Stimulated activated naive CD8-positive, alpha-beta T cell treated with anti-CD3 and anti-CD28 coated beads, Interleukin-15, Interleukin-2, amounts not matched to agents 100 U/mL and 50 U/mL, for 24 hours (primary cell): ENCODE measurements around the gene ASPSCR1.
"Not testable (repeated sequence)": the region's sequence is repeated elsewhere in the genome, so short reads cannot be mapped to it uniquely, and the experiment has no call there.

ENCODE experiments used
- ATAC-seq: fragments of 150-1000 bp; cut with Tn5 transposase; one replicate; pipeline ENCODE4 v1.10.0; 2021
- DNase-seq: peaks from one replicate; pipeline ENCODE4 v3.0.0; 2021

ASPSCR1 gene

DNA sequence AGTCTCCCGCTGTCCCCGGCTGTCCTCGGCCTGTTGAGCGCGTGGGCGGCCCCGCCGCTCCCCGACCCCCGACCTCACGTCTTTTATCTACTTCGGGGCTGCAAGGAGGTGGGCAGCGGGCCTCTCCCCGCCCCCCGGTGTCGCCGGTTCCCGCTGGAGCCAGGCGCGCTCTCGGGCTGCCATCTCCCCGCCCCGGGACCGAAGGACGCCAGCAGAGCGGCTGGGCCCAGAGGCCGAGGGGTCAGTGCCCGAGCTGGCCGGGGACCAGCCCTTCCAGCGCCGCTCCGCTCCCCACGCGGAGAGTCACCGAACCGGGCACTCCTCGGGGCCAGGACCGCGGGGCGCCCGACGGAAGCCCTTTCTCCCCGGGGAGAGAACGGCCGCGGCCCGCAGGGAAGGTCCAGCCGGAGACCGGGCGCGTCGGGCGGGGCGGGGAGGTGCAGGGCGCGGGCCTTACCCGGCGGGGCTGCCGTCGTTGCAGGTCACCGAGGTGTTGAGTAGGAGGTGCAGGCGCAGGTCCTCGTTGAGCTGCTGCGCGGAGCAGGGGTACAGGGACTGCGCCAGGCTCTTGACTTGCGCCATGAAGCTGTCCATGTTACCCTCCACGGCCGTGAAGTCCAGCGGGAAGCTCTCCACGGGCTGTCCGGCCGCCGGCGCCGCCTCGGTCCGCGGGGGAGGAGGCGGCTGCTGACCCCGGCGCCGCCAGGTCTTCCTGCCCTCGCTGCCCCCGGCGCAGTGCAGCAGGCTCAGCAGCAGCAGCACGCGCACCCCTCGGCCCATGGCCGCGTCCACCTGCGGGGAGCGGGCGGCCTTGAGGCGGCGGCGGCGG lies 17.1 kb upstream of the ASPSCR1 start:
- no peak for DNase-seq
- no peak for ATAC-seq

DNA sequence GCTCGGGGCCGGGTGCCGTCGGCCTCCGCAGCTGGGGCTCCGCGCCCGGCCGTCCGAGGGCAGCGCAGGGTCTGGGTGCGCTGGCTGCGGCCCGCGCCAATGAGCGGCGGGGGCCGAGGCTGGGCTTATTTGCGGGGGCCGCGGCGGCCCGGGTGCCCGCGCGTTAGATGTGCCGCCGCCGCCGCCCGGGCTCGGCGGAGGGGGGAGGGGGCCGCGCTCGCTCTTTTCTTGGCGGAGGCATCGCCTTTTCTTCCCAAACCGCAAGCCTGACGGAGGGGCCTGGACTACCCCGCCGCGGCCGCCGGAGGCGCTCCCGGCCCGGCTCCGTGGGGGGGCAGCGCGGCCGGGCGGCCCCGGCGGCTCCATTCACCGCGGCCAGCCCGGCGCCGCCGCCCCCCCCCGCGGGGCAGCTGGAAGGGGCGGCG lies 16.3 kb upstream of the ASPSCR1 start, which contains the start of gene NOTUM:
Gene NOTUM (minus strand): TSS at position 101 of the 425 bp plus-strand sequence. CDS start 278 bp downstream, outside the sequence.
- ATAC-seq = no peak
- DNase-seq = no peak

DNA sequence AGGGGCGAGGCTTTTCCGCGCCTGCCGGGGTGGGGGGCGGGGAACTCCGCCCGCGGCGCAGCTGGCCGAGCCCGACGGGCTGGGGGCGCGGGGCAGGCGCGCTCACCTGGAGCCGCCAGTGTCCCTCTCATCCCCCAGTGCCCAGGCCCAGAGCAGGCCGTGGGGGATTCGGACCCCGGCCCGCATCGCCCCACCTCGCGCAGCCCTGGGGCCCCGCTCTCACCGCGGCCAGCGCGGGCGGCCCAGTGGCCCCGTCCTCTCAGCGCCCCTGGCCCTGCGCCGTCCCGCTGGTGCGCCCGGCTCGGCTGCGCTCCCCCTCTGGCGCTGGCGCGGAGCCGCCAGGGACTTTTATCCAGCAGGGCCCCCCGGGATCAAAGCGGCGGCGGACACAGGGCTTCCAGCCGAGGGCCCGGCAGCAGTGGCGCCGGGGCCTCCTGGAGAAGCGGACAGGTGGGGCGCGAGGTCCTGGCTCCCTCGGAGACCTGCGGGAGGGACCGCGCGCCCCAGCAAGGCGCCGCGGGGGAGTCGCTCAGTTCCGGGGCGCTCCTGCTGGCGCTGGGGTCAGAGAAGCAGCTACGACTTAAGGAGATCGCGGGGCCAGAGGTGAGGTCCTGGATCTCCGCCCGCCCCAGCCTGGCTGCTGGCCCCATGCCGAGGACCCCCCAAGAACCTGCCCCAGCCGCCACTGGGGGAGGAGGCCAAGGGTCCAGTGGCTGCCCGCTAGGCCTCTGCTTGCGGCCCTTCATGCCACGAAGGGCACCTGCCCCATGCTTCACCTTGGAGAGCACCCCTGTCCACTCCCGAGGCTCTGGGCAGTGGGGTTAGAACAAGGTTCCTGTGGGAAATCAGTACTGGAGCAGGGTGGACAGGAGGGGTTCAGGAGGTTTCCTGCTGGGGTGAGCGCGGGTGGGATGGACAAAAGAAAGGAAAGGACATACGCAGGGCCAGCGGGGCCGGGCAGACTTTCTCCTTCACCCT lies 15.6 kb upstream of the ASPSCR1 start:
- no peak for ATAC-seq

DNA sequence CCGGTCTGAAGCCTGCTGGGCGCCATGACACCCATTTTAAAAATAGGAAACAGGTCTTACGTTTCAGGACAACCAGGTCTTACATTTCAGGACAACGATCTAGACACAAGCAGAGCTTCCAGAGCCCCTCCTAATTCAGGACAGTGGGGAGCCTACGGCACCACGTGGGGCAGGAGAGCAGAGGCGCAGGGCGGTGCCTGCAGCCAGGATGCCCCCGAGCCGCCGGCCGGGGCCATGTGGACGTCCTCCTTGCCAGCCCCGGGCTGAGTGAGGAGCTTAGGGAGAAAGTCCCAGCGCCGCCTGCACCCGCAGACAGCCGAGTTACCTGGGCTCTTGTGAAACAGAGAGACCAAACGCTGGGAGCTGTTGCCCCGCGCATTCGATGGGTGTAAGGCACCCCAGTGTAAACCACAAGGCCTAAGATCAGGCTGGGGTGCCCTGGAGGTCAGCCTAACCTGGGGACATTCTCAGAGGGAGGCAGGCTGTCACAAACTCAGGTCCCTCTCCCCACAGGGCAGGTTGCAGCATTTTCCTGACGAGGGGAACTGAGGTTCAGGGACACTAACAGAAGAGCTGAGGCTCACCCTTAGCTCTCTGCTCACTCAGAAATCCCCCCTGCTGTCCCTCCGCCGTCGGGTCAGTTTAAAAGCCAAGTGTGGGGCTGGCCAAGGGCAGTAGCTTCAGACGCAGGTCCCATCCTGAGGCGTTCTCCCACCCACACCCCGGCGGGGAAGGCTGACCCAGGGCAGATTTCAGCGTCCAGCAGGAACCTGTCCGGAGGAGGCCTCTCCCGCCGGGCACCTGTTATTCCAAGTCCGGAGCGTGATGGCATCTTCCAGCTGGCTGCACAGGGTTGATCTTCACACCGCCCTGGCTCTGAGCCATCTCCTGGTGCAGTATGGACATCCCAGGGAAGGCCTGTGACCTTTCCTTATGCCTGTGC lies 14.7 kb upstream of the ASPSCR1 start:
- no peak for ATAC-seq
- DNase-seq = no peak

More for the DNA sequence above, 15.6 kb upstream of the ASPSCR1 start:
- DNase-seq = no peak

DNA sequence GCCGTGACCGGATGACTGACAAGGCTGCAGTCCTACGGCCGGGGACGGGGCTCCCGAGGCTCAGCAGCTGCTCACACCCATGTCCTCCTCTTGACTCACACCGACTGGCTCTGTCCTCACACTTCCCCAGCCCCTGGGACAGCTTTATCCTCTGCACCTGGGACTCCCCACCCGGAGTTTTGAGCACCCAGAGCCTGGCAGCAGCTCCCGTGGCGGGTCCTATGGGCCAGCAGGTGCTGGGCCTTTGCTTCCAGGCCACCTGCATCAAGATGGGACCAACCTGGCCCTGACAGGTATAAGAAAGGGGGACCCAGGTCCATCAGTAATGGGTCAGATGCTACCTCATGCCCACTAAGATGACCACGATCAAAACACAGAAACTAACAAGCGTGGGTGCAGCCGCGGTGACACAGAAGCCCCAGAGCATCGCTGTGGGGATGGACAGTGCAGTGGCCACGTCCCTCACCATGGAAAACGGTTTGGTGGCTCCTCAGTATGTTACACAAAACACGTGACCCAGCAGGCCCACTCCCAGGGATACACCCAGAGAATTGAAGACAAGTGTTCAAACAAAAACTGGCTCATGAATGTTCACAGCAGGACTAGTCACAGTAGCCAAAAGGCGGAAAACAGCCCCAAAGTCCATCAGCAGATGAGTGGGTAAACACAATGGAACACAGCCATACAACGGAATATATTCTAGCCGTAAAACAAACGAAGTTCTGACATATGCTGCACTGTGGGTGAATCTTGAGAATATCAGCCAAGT lies 13.2 kb upstream of the ASPSCR1 start:
- no peak for ATAC-seq
- DNase-seq = no peak

DNA sequence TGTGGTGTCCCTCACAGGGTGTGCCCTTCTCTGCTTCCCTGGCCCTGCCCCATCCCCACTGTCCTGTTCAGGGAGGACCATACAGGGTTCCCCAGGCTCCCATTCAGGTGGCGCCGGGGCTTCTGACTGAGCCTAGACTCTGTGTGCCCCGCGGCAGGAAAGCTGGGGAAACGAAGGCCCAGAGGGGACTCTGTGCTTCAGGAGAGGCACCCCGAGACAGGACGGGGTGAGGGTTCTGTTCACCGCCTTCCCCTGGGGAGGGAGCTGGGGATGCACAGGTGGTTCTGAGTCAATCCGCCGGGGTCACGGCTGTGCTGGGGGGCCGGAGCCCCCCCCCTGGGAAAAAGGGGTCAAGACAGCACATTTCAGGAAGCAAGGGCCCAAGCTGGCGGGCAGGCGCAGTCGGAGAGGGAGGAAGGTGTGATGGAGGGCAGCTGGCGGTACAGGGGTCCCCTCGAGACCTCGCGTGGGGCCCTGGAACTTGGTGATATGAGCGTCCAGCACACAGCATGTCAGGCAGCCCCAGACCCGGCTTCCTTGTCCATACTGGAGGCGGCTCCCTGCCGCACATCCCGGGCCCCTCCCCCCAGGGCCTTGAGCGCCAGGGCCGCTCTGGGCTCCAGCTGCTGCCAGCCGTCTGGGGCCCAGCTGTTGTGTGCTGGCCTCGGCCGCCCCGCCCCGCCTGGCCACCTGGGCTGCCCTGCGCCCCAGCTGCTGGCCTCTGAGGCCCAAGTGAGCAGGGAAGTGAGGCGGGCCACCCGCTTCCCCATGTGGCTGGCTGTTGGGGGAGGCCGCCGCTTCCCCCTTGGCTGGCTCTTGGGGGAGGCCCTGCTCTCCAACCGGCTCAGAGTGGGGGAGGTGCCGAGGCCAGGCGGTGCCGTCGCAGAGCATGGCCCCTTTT lies 10.8 kb upstream of the ASPSCR1 start:
- ATAC-seq (no peak), DNase-seq (no peak)

DNA sequence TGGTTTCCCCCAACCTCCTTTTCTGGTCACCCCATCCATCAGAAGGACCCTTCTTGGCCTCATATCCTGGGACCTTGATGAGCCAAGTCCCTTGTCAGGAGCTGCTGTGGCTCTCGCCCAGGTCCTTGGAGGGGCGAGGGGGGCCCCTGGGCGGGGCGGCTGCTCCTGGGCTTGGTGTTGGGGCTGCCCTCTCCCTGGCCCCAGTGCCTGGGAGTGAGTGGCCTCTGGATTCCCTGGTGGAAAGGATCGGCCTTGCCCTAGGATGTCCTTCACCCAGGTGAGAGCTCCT lies 10.2 kb upstream of the ASPSCR1 start:
- DNase-seq (no peak), ATAC-seq (no peak)

DNA sequence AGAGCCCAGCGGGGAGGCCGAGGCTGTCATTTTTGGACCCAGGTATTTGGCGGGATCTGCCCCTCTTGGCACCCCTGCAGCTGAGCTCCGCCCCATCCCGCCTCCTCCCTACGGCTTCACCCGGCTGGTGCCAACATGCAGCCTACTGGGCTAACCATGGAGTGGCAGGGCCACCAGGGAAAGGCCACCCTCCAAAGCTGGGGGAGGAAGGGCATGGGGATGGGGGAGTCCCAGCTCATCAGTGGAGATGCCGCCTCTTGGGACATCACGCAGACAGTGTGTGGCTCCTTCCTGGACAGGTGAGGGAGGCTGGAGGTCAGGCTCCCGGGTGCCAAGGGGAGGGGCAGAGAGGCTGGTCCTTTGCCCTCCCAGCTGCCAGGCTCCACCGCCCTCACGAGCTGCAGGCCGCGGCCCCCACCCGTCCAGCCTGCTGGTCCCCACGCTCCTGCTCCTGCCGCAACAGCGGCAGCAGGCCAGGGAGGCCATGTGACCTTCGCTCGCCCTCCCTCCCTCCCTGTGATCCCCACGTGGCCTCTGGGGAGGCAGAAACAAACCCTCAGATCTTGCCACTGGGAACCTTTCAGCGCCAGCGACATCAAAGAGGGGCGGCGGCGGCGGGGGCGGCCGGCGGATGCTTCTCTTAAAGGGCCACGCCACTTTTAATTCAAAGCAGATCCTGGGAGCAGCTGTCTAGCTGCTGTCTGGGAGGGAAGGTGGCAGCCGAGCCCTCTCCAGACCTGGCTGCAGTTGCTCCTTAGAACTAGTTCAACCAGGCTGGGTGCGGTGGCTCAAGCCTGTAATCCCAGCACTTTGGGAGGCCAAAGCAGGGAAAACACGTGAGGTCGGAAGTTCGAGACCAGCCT lies 9.7 kb upstream of the ASPSCR1 start:
- ATAC-seq (peak; percentile 94), DNase-seq (peak; percentile 90)

DNA sequence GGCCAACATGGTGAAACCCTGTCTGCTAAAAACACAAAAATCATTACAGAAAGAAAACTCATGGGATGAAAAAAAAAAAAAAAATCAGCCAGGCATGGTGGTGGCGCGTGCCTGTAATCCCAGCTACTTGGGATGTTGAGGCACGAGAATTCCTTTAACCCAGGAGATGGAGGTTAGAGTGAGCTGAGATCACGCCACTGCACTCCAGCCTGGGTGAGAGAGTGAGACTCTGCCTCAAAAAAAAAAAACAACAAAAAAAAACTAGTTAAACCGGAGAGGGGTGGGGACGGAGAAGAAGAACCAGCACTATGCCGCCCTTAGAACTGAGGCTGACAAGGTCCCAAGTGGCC lies 9.1 kb upstream of the ASPSCR1 start:
- ATAC-seq = no peak
- DNase-seq = no peak

DNA sequence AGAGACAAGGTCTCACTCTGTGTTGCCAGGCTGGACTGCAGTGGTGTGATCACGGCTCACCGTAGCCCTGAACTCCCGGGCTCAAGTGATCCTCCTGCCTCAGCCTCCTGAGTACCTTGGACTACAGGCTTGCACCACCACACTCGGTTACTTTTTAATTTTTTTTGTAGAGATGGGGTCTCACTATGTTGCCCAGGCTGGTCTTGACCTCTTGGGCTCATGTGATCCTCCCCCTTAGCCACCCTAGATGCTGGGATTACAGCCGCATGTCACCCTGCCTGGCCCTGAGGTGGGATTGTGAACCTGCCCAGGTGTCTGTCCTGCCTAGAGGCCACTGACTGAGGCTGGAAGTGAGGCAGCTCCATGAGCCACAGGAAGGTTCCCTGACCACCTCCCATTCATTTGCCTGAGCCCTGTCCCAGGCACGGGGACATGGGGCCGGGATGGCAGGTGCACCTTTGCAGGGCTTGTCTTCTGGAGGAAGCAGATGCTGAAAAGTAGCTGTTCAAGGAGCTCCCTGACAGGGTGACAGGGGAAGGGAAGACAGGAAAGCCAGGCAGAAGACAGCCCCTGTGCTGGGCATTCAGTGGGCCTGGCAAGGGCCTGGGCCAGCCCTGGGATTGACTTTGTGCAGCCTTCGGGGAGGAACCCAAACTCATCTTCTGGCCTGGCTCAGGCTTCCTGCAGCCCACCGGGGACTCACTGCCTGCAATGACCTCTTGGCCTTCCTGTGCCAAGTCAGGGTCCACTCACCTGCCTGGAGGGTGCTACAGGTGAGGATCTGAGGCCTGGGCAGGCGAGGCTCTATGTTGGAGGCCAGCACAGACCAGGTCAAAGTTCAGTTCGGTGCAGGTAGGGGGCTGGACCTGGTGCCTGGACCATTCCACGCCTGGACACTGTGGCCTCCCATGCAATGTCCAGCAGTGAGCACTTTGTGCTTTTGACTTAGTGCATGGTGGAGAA lies 8.3 kb upstream of the ASPSCR1 start:
- no peak for ATAC-seq
- DNase-seq = no peak

DNA sequence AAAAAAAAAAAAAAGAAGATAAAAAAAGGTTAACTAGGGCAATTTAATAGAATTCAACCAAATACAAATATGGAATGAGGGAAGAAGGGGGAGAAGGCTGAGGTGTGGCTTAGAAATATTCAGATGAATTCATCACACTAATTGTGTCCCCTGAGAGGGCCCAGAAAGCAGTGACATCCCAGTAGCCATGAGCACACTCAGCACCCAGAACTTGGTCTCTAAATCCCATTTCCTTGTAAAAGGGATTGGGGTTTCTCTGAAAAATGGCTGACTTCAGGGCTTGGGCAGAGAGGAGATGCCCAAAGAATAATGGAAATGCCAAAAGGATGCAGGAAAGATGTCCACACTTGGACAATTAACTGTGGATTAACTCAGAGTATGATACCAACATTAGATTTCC lies 4.0 kb upstream of the ASPSCR1 start:
- ATAC-seq (no peak), DNase-seq (no peak)

DNA sequence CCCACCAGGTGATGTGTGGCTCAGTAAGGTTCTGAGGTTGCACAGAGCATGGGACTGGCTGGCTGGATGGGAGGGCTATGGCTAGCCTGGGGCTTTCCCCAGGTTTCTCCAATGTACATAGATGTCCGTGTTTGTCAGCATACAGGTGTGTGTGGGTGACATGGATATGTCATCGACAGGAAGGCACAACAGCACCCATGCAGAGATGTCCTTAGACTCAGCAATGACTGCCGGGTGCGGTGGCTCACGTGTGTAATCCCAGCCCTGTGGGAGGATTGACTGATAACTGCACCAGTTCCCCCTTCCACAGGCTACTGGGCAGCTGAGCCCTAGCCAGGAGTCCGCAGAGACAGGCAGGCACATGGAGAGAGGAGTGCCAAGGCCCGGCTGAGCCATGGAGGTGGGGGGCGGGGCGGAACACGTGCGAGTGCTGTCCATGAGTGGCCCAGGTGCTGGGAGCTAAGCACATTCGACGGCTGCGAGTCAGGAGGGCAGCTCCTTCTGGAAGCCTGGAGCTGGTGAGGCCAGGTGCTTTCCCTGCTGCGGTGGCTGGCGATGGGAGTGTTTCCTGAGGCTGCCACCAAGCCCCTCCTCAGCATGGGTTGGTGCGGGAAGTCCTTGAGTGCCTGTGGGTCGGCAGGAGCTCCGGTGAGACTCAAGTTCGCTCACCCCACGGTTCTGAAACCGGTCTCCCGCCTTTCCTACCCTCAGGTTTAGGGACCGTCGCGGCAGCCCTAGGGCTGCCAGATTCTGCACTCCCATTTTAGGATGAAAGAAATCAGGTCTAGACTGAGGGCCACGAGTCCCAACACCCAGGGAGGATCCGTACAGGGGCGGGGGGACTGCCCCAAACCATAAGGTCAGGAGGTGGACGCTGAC lies 858 bp upstream of the ASPSCR1 start:
- peak; percentile 8 for ATAC-seq
- DNase-seq = peak; percentile 60

DNA sequence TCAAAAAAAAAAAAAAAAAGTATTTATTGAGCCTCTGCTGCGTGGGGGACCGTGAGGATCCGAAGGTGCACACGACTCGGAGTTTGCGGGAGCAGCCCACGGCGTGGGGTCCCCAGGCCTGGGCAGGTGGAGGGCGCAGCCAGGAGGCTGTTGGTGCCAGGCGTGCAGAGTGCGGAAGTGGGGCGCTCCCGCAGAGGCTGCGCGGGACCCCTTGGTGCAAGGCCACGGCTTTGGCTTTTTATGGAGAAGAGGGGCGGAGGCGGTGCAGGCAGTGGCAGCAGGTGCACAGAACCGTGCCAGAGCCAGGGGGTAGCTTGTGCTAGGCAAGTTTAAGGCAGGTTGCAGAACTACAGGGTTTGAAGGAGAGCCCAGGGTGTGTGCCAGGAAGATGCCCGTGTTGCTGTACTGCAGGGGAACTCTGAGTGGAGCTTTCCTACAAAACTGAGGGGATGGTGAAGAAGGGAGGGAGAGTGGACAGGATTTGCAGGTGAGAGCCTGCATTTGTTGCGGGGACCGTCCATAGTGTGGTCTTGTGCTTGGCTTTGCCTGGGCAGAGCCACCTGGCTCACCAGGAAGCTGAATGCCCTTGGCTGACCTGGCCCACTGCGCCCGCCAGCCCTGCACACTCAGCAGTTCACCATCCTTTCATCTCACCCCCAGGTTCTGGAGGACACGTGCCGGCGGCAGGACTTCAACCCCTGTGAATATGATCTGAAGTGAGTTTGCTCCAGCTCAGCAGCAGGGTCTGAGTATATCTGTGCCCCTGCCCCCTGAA lies 1.3 kb downstream of the ASPSCR1 start:
- DNase-seq (no peak), ATAC-seq (no peak)

DNA sequence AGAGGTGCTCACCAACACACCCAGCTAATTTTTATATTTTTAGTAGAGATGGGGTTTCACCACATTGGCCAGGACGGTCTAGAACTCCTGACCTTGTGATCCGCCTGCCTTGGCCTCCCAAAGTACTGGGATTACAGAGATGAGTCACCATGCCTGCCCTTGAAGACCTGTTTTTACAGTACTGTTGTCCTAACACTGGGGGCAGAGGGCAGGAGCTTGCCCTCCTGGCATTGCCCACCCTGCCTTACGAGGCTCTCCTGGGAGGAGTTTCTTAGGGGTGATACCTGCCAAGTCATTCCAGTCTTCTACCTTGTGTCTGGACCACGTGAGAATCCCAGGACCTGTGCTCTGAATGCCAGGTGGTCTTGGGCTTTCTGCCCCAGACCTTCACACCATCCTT lies 2.7 kb downstream of the ASPSCR1 start:
- no peak for DNase-seq
- no peak for ATAC-seq

DNA sequence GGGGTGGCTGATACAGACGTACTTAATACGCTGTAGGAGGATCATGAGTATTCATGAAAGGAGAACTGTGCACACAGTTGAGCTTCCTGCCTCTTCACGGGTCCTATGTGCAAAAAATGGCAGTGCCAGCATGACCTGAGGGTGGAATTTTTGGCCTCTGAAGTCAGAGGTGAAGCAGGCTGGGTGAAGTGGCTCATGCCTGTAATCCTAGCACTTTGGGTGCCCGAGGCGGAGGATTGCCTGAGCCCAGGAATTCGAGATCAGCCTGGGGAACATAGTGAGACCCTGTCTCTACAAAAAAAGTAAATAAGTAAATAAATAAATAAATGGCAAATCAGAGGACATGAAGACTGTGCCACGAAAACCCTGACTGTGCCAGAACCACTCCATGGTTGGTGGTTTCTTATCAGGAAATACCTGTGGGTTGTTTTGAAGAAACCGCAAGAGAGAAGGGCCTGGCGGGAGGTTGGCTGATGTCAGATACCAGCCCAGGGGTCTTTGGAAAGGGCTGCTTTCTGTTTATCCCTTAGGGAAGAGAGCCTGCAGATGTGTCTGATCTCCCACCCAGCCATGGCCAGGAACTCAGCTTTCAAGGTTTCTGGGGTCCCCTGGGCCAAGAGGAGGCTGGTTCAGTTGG lies 3.4 kb downstream of the ASPSCR1 start:
- ATAC-seq (no peak), DNase-seq (no peak)

DNA sequence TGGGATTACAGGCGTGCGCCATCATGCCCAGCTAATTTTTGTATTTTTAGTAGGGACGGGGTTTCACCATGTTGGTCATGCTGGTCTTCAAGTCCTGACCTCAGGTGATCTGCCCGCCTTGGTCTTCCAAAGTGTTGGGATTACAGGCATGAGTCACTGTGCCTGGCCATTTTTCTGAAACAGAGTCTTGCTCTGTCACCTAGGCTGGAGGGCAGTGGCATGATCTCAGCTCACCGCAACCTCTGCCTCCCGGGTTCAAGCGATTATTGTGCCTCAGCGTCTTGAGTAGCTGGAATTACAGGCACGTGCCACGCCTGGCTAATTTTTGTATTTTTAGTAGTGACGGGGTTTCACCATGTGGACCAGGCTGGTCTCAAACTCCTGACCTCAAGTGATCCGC lies 4.1 kb downstream of the ASPSCR1 start:
- not testable (repeated sequence) for ATAC-seq, DNase-seq
